BJ (cell line): Measurements from ENCODE around the gene IRS2. TPM values are rescaled to one million over a fixed set of nuclear protein-coding genes. Genes with fewer than 3 reads are reported as not detected.

Experiments used
- CTCF ChIA-PET: fragments of 350-600 bp; formaldehyde crosslinking; extraction: SDS; loops from one replicate; lab custom pipeline; 2021; ENCODE audit warnings: antibody characterized with exemption, inconsistent platforms; lab: Yijun Ruan, JAX
- POLR2A ChIA-PET: fragments of 300-600 bp; sonication (Branson Sonifier 250); formaldehyde crosslinking; extraction: SDS; loops from one replicate; lab custom pipeline; 2021; ENCODE audit warnings: antibody characterized with exemption; lab: Charles Lee
- DNase-seq: peaks from one replicate; pipeline ENCODE4 v3.0.0-alpha.2; 2011; ENCODE audit warnings: low read depth
- H3K27me3 ChIP-seq: 2 replicates; pipeline ENCODE4 v1.6.0; 2011; ENCODE audit warnings: low read length; ENCODE audit not compliant: control insufficient read depth, insufficient read depth
- H3K36me3 ChIP-seq: 2 replicates; pipeline ENCODE4 v1.5.1; 2011; ENCODE audit warnings: low read length; ENCODE audit not compliant: control insufficient read depth, insufficient read depth
- H3K4me3 ChIP-seq: 2 replicates; pipeline ENCODE4 v1.5.1; 2011; ENCODE audit warnings: low read depth, mild to moderate bottlenecking, control low read depth, low read length
- CTCF ChIP-seq: IDR thresholded peaks from 2 replicates; pipeline ENCODE4 v1.5.1; 2011; ENCODE audit warnings: low read depth, mild to moderate bottlenecking, control low read depth, inconsistent platforms, low read length, moderate library complexity; ENCODE audit not compliant: insufficient read depth
- polyA plus RNA-seq: library from polyadenylated mRNA; depleted of rRNA; stranded (reverse); fragments of >200 nt; gene quantifications from 2 replicates; pipeline ENCODE4 v1.2.3, GENCODE V29; 2011

Gene IRS2
- polyA plus RNA-seq, 1 experiment = 1.3 TPM

- CTCF ChIA-PET = interaction anchor here (1.8 kb wide), 1 partner anchor 10 kb away, joined by 4 read pairs; no protein-coding TSS in a partner anchor
- no peaks in the 10 kb centered on the region for H3K27me3 ChIP-seq
Measured at GRCh38 chr13:109758937-109759480, 27.4 kb downstream of the IRS2 start.

GRCh38 chr13:109756778-109757177 is 29.6 kb downstream of the IRS2 start:
- POLR2A ChIA-PET = no interaction called here
- Histone ChIP-seq H3K36me3 (peaks cover 3% of the 10 kb centered on the region; the same call in 1 of the 2 replicates), H3K27me3 (no peaks in the 10 kb centered on the region), H3K4me3 (no peak overlapping the region)
- CTCF ChIA-PET = interaction anchor here (1.3 kb wide), 1 partner anchor 33 kb away, joined by 3 read pairs; no protein-coding TSS in a partner anchor
- no peak for DNase-seq
- TF ChIP-seq CTCF = no peak

More at GRCh38 chr13:109758937-109759480, 27.4 kb downstream of the IRS2 start:
- no peak for DNase-seq
- no peak overlapping the region for H3K4me3 ChIP-seq
- TF ChIP-seq CTCF = no peak
- H3K36me3 ChIP-seq = peaks cover 2% of the 10 kb centered on the region; the same call in 1 of the 2 replicates
- POLR2A ChIA-PET = no interaction called here

- CTCF ChIA-PET = interaction anchor here (0.9 to 1.3 kb wide), 2 partner anchors 15 to 34 kb away, joined by 3 to 4 read pairs; no protein-coding TSS in a partner anchor
- DNase-seq = no peak
- Histone ChIP-seq H3K27me3 (no peaks in the 10 kb centered on the region), H3K4me3 (no peak overlapping the region), H3K36me3 (peaks cover 3% of the 10 kb centered on the region; the same call in 1 of the 2 replicates)
- TF ChIP-seq CTCF = no peak
- POLR2A ChIA-PET = no interaction called here
Measured at GRCh38 chr13:109755997-109756396, 30.4 kb downstream of the IRS2 start.

- TF ChIP-seq CTCF = no peak
- no peak for DNase-seq
- H3K27me3 ChIP-seq = no peaks in the 10 kb centered on the region
- H3K4me3 ChIP-seq = no peak overlapping the region
- peaks cover 3% of the 10 kb centered on the region; the same call in 1 of the 2 replicates for H3K36me3 ChIP-seq
- CTCF ChIA-PET = interaction anchor here (0.9 kb wide), 1 partner anchor 15 kb away, joined by 4 read pairs; no protein-coding TSS in a partner anchor
- POLR2A ChIA-PET = no interaction called here
Measured at GRCh38 chr13:109755551-109755950, 30.8 kb downstream of the IRS2 start.

- ChIA-PET POLR2A (no interaction called here), CTCF (interaction anchor here (0.6 to 1.3 kb wide), 2 partner anchors 11 to 836 kb away, joined by 3 read pairs; no protein-coding TSS in a partner anchor)
- H3K36me3 ChIP-seq = peaks cover 3% of the 10 kb centered on the region; the same call in 1 of the 2 replicates
- no peak overlapping the region for H3K4me3 ChIP-seq
- DNase-seq = no peak
- H3K27me3 ChIP-seq = no peaks in the 10 kb centered on the region
- no peak for TF ChIP-seq CTCF
Measured at GRCh38 chr13:109751477-109751876, 34.9 kb downstream of the IRS2 start.
